HEK293 (cell line): ENCODE measurements around the gene LAMTOR2.

Experiments
- PRDM10 ChIP-seq: fragments of 450-650 bp; formaldehyde crosslinking; IDR thresholded peaks from 2 replicates; pipeline ENCODE4 v1.5.1; 2016; ENCODE audit warnings: missing biosample characterization, missing genetic modification characterization
- SETDB1 ChIP-seq: IDR thresholded peaks from one replicate; pipeline ENCODE4 v1.6.1; 2017; ENCODE audit warnings: mild to moderate bottlenecking, low read length, moderate library complexity, mixed read lengths; ENCODE audit not compliant: insufficient read length
- ZNF707 ChIP-seq: fragments of 450-650 bp; formaldehyde crosslinking; IDR thresholded peaks from 2 replicates; pipeline ENCODE4 v1.5.1; 2016; ENCODE audit warnings: missing biosample characterization, missing genetic modification characterization

GRCh38 chr1:156079762-156080161, 25.2 kb downstream of the LAMTOR2 start:
- TF ChIP-seq SETDB1 (no peak), ZNF707 (tag by site-specific recombination) (no peak), PRDM10 (tag by site-specific recombination) (peak; percentile 54; the same call in 1 of the 2 replicates)
